H1 (cell line): ENCODE data around the gene GMIP. TPM values are rescaled to one million over a fixed set of nuclear protein-coding genes. Genes with fewer than 3 reads are reported as not detected.

Experiments
- CTCF ChIA-PET: fragments of 300-600 bp; sonication (Branson Sonifier 250); formaldehyde crosslinking; loops from one replicate; lab custom pipeline; 2021; ENCODE audit not compliant: partially characterized antibody; lab: Charles Lee
- POLR2A ChIA-PET: fragments of 300-600 bp; sonication (Branson Sonifier 250); formaldehyde crosslinking; loops from one replicate; lab custom pipeline; 2021; ENCODE audit warnings: inconsistent platforms; ENCODE audit not compliant: partially characterized antibody; lab: Charles Lee
- DNase-seq, 2 experiments: peaks; one replicate each; pipeline versions ENCODE4 v3.0.0 to v3.0.0-alpha.2; 2010 to 2022; ENCODE audit warnings: low spot score in 2 of 2, low read depth in 1 of 2, mixed read lengths in 1 of 2
- FAIRE-seq: peaks from 2 replicates; lab custom pipeline; 2011; peaks lifted over from hg19 to GRCh38; lab: Jason Lieb, UNC
- H2AFZ ChIP-seq: 2 replicates; pipeline ENCODE4 v1.8.1; 2012; ENCODE audit warnings: low read length, inconsistent platforms
- H2AK5ac ChIP-seq: 2 replicates; pipeline ENCODE4 v1.6.1; 2013; ENCODE audit warnings: low read depth, low read length
- H2BK120ac ChIP-seq: replicated peaks from 2 replicates; pipeline ENCODE3; 2013; ENCODE audit warnings: low read depth, low read length, inconsistent platforms
- H2BK12ac ChIP-seq: 2 replicates; pipeline ENCODE4 v1.6.1; 2013; ENCODE audit warnings: low read depth, low read length
- H2BK15ac ChIP-seq: 2 replicates; pipeline ENCODE4 v1.6.1; 2013; ENCODE audit warnings: low read length
- H2BK20ac ChIP-seq: 2 replicates; pipeline ENCODE4 v1.6.1; 2013; ENCODE audit warnings: low read length
- H2BK5ac ChIP-seq: 2 replicates; pipeline ENCODE4 v1.6.1; 2013; ENCODE audit warnings: low read depth, low read length
- H3K14ac ChIP-seq: 2 replicates; pipeline ENCODE4 v1.6.1; 2013; ENCODE audit warnings: inconsistent platforms; ENCODE audit not compliant: insufficient read length
- H3K18ac ChIP-seq: 2 replicates; pipeline ENCODE4 v1.6.1; 2013; ENCODE audit warnings: low read length; ENCODE audit errors: extremely low read depth
- H3K23ac ChIP-seq: 2 replicates; pipeline ENCODE4 v1.6.1; 2013; ENCODE audit warnings: inconsistent platforms; ENCODE audit not compliant: insufficient read length
- H3K23me2 ChIP-seq: 2 replicates; pipeline ENCODE4 v1.6.1; 2013; ENCODE audit warnings: low read depth, low read length
- H3K27ac ChIP-seq: 2 replicates; pipeline ENCODE4 v1.6.1; 2011; ENCODE audit warnings: low read depth, low read length, inconsistent platforms
- H3K27me3 ChIP-seq, 4 experiments: replicated peaks in 1 of 4; 1 replicate in 1 of 4; 2 replicates in 3 of 4; pipeline versions ENCODE4 v1.6.1 to v1.8.1; 2011 to 2013; ENCODE audit warnings: low read length in 3 of 4, mild to moderate bottlenecking in 3 of 4, inconsistent platforms in 2 of 4, mixed read lengths in 2 of 4, moderate library complexity in 1 of 4; ENCODE audit not compliant: control insufficient read depth in 3 of 4, insufficient read depth in 3 of 4; ENCODE audit errors: extremely low read depth in 1 of 4
- H3K36me3 ChIP-seq, 4 experiments: 2 replicates each; pipeline versions ENCODE4 v1.6.1 to v1.8.1; 2011 to 2013; ENCODE audit warnings: mild to moderate bottlenecking in 4 of 4, low read length in 3 of 4, moderate library complexity in 2 of 4, control low read depth in 1 of 4, inconsistent platforms in 1 of 4; ENCODE audit not compliant: insufficient read depth in 4 of 4, control insufficient read depth in 2 of 4
- H3K4ac ChIP-seq: replicated peaks from 2 replicates; pipeline ENCODE3; 2013; ENCODE audit warnings: low read length, low read depth, mixed read lengths, inconsistent platforms; ENCODE audit not compliant: insufficient read length
- H3K4me1 ChIP-seq, 4 experiments: replicated peaks in 1 of 4; 1 replicate in 1 of 4; 2 replicates in 3 of 4; pipeline versions ENCODE4 v1.6.1 to v1.8.1; 2011 to 2013; ENCODE audit warnings: low read length in 3 of 4, inconsistent platforms in 2 of 4, mixed read lengths in 1 of 4; ENCODE audit not compliant: insufficient read depth in 4 of 4, control insufficient read depth in 3 of 4
- H3K4me2 ChIP-seq, 2 experiments: 2 replicates each; pipeline versions ENCODE4 v1.6.1 to v1.8.1; 2011 to 2013; ENCODE audit warnings: low read depth in 2 of 2, low read length in 2 of 2, control low read depth in 1 of 2, inconsistent platforms in 1 of 2, mild to moderate bottlenecking in 1 of 2; ENCODE audit not compliant: insufficient read depth in 1 of 2
- H3K4me3 ChIP-seq, 4 experiments: fragments of 200-600, 300-600 bp in 1 of 4; sonication (generic), shearing (Covaris generic), sonication (Bioruptor Twin) in 1 of 4; 2 replicates each; pipeline versions ENCODE4 v1.5.1 to v1.8.1; 2011 to 2016; ENCODE audit warnings: low read length in 4 of 4, low read depth in 3 of 4, control low read depth in 2 of 4, inconsistent platforms in 2 of 4, mild to moderate bottlenecking in 2 of 4, mixed read lengths in 1 of 4, moderate library complexity in 1 of 4; ENCODE audit not compliant: insufficient read depth in 2 of 4; ENCODE audit errors: extremely low read depth in 1 of 4
- H3K56ac ChIP-seq: replicated peaks from 2 replicates; pipeline ENCODE3; 2013; ENCODE audit warnings: low read depth, mild to moderate bottlenecking, mixed read lengths, low read length, inconsistent platforms; ENCODE audit not compliant: insufficient read length
- H3K79me1 ChIP-seq: 2 replicates; pipeline ENCODE4 v1.6.1; 2013; ENCODE audit warnings: low read depth, low read length, control low read depth
- H3K79me2 ChIP-seq, 2 experiments: 2 replicates each; pipeline versions ENCODE4 v1.6.1 to v1.8.1; 2012 to 2013; ENCODE audit warnings: low read length in 2 of 2, mild to moderate bottlenecking in 2 of 2, inconsistent platforms in 1 of 2; ENCODE audit not compliant: insufficient read depth in 2 of 2, control insufficient read depth in 1 of 2
- H3K9ac ChIP-seq, 4 experiments: replicated peaks in 1 of 4; 1 replicate in 1 of 4; 2 replicates in 3 of 4; pipeline versions ENCODE4 v1.6.1 to v1.8.1; 2011 to 2013; ENCODE audit warnings: low read depth in 3 of 4, low read length in 3 of 4, control low read depth in 2 of 4, mild to moderate bottlenecking in 2 of 4, moderate library complexity in 2 of 4, inconsistent platforms in 1 of 4; ENCODE audit errors: extremely low read depth in 1 of 4
- H3K9me3 ChIP-seq, 2 experiments: 2 replicates each; pipeline versions ENCODE4 v1.6.1 to v1.8.1; 2012 to 2013; ENCODE audit warnings: mild to moderate bottlenecking in 2 of 2, moderate library complexity in 2 of 2, control low read depth in 1 of 2, inconsistent platforms in 1 of 2, low read depth in 1 of 2, low read length in 1 of 2, mixed read lengths in 1 of 2; ENCODE audit not compliant: insufficient read depth in 2 of 2
- H4K20me1 ChIP-seq, 2 experiments: replicated peaks in 1 of 2; 2 replicates each; pipeline versions ENCODE3 to v1.8.1; 2011 to 2013; ENCODE audit warnings: inconsistent platforms in 2 of 2, low read length in 2 of 2, mild to moderate bottlenecking in 1 of 2; ENCODE audit not compliant: insufficient read depth in 2 of 2, control insufficient read depth in 1 of 2
- H4K5ac ChIP-seq: 2 replicates; pipeline ENCODE4 v1.6.1; 2013; ENCODE audit warnings: low read length, low read depth, mixed read lengths, inconsistent platforms; ENCODE audit not compliant: insufficient read length
- H4K8ac ChIP-seq: 2 replicates; pipeline ENCODE4 v1.8.0; 2013; ENCODE audit warnings: mild to moderate bottlenecking, moderate library complexity, low read length, inconsistent platforms; ENCODE audit not compliant: insufficient read depth; ENCODE audit errors: extremely low read depth
- H4K91ac ChIP-seq: replicated peaks from 2 replicates; pipeline ENCODE3; 2013; ENCODE audit warnings: low read length, mixed read lengths, inconsistent platforms; ENCODE audit not compliant: insufficient read length
- GTF2F1 ChIP-seq: IDR thresholded peaks from 2 replicates; pipeline ENCODE4 v1.6.1; 2012; ENCODE audit warnings: low read depth, low read length, improper control_type of control experiment, borderline replicate concordance
- JUN ChIP-seq: IDR thresholded peaks from 2 replicates; pipeline ENCODE4 v1.6.1; 2011; ENCODE audit warnings: low read depth, mild to moderate bottlenecking, improper control_type of control experiment, low read length
- KDM4A ChIP-seq: IDR thresholded peaks from one replicate; pipeline ENCODE4 v1.7.1; 2012; ENCODE audit warnings: low read depth, mild to moderate bottlenecking, moderate library complexity, low read length, inconsistent platforms; ENCODE audit not compliant: severe bottlenecking
- MAFK ChIP-seq: IDR thresholded peaks from 2 replicates; pipeline ENCODE4 v1.6.1; 2012; ENCODE audit warnings: low read depth, mild to moderate bottlenecking, improper control_type of control experiment, low read length
- MAX ChIP-seq: IDR thresholded peaks from 2 replicates; pipeline ENCODE4 v1.6.1; 2012; ENCODE audit warnings: inconsistent platforms
- NRF1 ChIP-seq: IDR thresholded peaks from 2 replicates; pipeline ENCODE4 v1.6.1; 2011; ENCODE audit warnings: mild to moderate bottlenecking, low read depth, low read length, improper control_type of control experiment
- RBBP5 ChIP-seq: IDR thresholded peaks from 2 replicates; pipeline ENCODE4 v1.7.1; 2012; ENCODE audit warnings: low read depth, mild to moderate bottlenecking, inconsistent platforms, low read length, moderate library complexity, borderline replicate concordance
- SAP30 ChIP-seq: fragments of 300-600 bp; sonication (generic); IDR thresholded peaks from 2 replicates; pipeline ENCODE4 v1.7.1; 2012; ENCODE audit warnings: low read length, moderate library complexity, mild to moderate bottlenecking, inconsistent platforms; ENCODE audit not compliant: insufficient read depth, insufficient replicate concordance
- SIRT6 ChIP-seq: IDR thresholded peaks from one replicate; pipeline ENCODE4 v1.7.1; 2012; ENCODE audit warnings: low read length, inconsistent platforms
- SP1 ChIP-seq: IDR thresholded peaks from 2 replicates; pipeline ENCODE4 v1.6.1; 2011; ENCODE audit warnings: low read depth, low read length
- SP2 ChIP-seq: IDR thresholded peaks from 2 replicates; pipeline ENCODE4 v1.6.1; 2012; ENCODE audit warnings: mild to moderate bottlenecking, low read length, inconsistent platforms
- TAF7 ChIP-seq: optimal IDR thresholded peaks from 2 replicates; pipeline ENCODE3; 2011; ENCODE audit warnings: low read depth, mild to moderate bottlenecking, inconsistent platforms, low read length, moderate library complexity, borderline replicate concordance
- TBP ChIP-seq: IDR thresholded peaks from 2 replicates; pipeline ENCODE4 v1.6.1; 2011; ENCODE audit warnings: low read depth, low read length, improper control_type of control experiment
- WGBS, 2 experiments: shearing (Covaris generic) in 1 of 2; methylation state at CpG; one replicate each; pipeline versions ENCODE4 v1.1.6 to v1.1.7; 2013 to 2015; ENCODE audit warnings: low lambda C conversion rate in 2 of 2, mixed read lengths in 2 of 2, inconsistent platforms in 1 of 2, low coverage in 1 of 2, missing lambda C conversion rate in 1 of 2; ENCODE audit not compliant: insufficient replicate concordance in 2 of 2, insufficient coverage in 1 of 2, insufficient read length in 1 of 2; ENCODE audit errors: extremely low coverage in 1 of 2, missing lambda C conversion rate in 1 of 2; 5-methylcytosine and 5-hydroxymethylcytosine counted together
- polyA plus RNA-seq, 7 experiments: library from polyadenylated mRNA; depleted of rRNA in 3 of 7; stranded (reverse) in 5 of 7; unstranded in 2 of 7; fragments of >200 nt in 5 of 7; fragments of 200-250 nt in 2 of 7; gene quantifications; 1 replicate in 5 of 7; 2 replicates in 1 of 7; 4 replicates in 1 of 7; pipeline versions ENCODE4 v1.2.1 to v1.2.3, GENCODE V29; 2011 to 2013; ENCODE audit warnings: missing spikeins in 2 of 7, mixed read lengths in 2 of 7
- total RNA-seq: library from RNA; stranded (reverse); fragmentation: NEBNext Ultra II Directional; extraction: Animal tissue kit (Norgen Biotek cat#: 25700); gene quantifications from 2 replicates; pipeline ENCODE4 v1.2.1, GENCODE V29; 2021
- TF ChIP-seq, protein P1 (sequence below): IDR thresholded peaks from 2 replicates; pipeline ENCODE4 v1.6.1; 2012; ENCODE audit warnings: inconsistent platforms

GMIP gene
- total and polyA plus RNA-seq, 2 of the 8 experiments (the other 6 are each of a cell fraction or from before 2014, with no cell fraction given): 5.7 to 18.1 TPM

DNA sequence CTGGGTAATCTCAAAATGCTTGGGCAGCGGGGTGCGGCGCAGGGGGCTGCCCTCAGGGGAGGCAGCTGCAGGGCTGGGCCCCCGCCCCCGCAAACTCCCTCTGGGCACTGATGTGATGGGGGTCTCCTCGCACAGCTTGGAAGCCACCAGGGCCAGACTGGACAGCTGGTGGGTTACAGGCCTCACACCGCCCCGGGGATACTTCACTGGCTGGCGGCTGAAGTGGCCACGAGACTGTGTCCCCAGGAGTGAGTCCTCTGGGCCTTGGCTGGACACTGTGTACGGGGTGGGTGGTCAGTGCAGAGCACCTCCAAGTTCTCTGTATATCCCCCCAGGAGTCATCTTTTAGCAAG lies 13.4 kb downstream of the GMIP start:
- peaks cover 0 to 2% of the 10 kb centered on the region in 2 experiments for H4K20me1 ChIP-seq
- no peak for TF ChIP-seq SIRT6
- TF ChIP-seq GTF2F1: no peak
- no peak for TF ChIP-seq SAP30
- no peak for TF ChIP-seq SP2
- no peak for TF ChIP-seq MAX
- TF ChIP-seq TAF7: no peak
- no peak for TF ChIP-seq TBP
- TF ChIP-seq JUN: no peak
- TF ChIP-seq RBBP5: no peak
- TF ChIP-seq, protein P1, sequence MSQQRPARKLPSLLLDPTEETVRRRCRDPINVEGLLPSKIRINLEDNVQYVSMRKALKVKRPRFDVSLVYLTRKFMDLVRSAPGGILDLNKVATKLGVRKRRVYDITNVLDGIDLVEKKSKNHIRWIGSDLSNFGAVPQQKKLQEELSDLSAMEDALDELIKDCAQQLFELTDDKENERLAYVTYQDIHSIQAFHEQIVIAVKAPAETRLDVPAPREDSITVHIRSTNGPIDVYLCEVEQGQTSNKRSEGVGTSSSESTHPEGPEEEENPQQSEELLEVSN: no peak
- no peak for TF ChIP-seq KDM4A
- no peak for TF ChIP-seq MAFK
- no peak for TF ChIP-seq NRF1
- TF ChIP-seq SP1: no peak

More for the DNA sequence above, 13.4 kb downstream of the GMIP start:
- WGBS, 2 experiments: 96% methylated on average over 11 of the region's 11 CpGs; no CpG with 5 or more reads in 1 of the 2 experiments
- Histone ChIP-seq H3K14ac (no peak overlapping the region), H3K9ac (no peak overlapping the region), H3K4me3 (no peak overlapping the region), H3K79me2 (peaks cover 0 to 17% of the 10 kb centered on the region in 2 experiments; a peak in 3 of 4 replicates), H3K56ac (no peak overlapping the region), H4K8ac (no peak overlapping the region; the same call in 1 of the 2 replicates), H3K36me3 (peaks cover 7 to 13% (median 11%) of the 10 kb centered on the region in 4 experiments), H3K4me1 (peaks cover 0 to 11% (median 8%) of the 10 kb centered on the region in 4 experiments; a peak in 5 of 7 replicates), H2BK120ac (no peak overlapping the region), H3K9me3 (no peaks in the 10 kb centered on the region), H2BK15ac (no peak overlapping the region), H2BK12ac (no peak overlapping the region), H3K79me1 (peaks cover 10% of the 10 kb centered on the region), H2BK20ac (no peak overlapping the region), H2AK5ac (no peak overlapping the region), H3K27ac (no peak overlapping the region), H3K27me3 (no peaks in the 10 kb centered on the region), H4K5ac (no peak overlapping the region), H3K23ac (no peak overlapping the region), H2AFZ (no peak overlapping the region), H3K23me2 (peaks cover 10% of the 10 kb centered on the region), H3K18ac (no peak overlapping the region), H2BK5ac (no peak overlapping the region), H3K4me2 (no peak overlapping the region), H3K4ac (no peak overlapping the region), H4K91ac (no peak overlapping the region)
- ChIA-PET POLR2A (interaction anchor here (4.2 kb wide), 1 partner anchor 11 kb away, joined by 46 read pairs; the partner anchor contains the start of gene PBX4), CTCF (interaction anchor here (0.6 kb wide), 1 partner anchor 246 kb away, joined by 4 read pairs; no protein-coding TSS in a partner anchor)
- DNase-seq (no peak), FAIRE-seq (no peak)
